CD4-positive, alpha-beta T cell treated with Interleukin-15 for 1 hour (primary cell): ENCODE data around the gene MPZL2.

Source experiments
- DNase-seq: peaks from one replicate; pipeline ENCODE4 v3.0.0-alpha.2; 2020

Gene MPZL2

DNA sequence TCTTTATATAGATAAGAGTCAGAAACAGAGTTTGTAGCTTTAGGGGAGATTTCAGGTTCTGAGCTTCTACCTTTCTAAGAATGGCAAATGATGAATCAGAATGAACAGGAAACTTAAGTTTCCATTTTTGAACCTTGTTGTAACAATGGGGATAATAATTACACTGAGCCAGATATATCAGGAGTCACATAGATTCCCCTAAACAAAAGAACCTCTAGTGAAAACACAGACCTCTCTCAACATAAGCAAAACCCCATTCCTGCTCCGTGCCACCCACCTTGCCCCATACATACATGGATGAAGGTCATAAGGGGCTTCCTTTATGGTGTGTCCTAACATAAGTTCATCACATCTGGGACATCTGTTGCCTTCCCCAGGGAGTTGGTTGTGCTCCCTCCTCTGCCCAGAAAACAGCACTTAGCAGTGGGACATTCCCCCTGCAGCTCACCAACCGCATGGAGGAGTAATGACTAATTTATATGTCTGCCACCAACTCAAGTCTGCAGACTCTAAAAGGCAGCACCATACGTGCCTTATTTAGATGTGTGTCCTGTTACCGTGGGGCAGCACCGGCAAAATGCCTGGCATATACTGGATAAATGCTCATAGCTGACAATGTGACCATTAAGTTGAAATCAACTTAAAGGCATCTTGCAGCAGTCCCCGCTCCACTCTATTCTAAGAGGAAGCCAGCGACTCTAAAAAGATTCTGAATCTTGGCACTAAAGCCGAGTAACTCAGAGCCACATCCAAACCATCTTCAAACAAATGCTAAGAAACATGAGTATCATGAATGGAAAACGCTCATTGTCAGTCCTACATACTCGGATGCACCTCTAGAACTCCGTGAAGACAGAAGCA lies 47.2 kb downstream of the MPZL2 start:
- DNase-seq: no peak

DNA sequence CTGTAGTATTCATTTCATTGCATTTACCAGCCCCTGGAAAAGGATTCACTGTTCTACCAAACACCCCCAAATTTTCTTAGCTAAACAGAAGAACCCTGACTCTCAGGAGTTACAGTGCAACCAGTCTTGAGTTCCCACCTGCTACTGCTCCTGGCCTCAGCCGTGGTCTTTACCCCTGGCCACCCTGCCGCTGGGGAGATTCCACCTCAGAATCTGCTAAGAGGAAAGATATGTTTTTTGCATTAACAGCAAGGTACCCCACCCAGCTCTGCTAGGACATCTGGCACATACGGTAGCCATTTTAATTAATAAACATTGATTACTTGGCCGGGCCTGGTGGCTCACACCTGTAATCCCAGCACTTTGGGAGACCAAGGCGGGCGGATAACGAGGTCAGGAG lies 48.3 kb downstream of the MPZL2 start:
- DNase-seq: no peak

DNA sequence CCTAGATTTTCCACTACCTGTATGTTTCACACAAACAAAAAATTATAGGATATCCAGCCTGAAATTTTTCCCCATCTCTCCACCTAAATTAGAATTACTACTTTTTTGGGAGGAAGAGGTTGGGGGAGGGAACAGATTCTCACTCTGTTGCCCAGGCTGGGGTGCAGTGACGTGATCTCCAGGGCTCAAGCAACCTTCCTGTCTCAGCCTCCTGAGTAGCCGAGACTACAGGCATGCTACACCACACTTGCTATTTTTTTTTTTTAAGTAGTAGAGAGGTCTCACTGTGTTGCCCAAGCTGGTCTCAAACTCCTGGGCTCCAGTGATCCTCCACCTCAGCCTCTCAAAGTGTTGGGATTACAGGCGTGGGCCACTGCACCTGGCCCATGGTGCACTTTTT lies 48.8 kb downstream of the MPZL2 start:
- DNase-seq: no peak

DNA sequence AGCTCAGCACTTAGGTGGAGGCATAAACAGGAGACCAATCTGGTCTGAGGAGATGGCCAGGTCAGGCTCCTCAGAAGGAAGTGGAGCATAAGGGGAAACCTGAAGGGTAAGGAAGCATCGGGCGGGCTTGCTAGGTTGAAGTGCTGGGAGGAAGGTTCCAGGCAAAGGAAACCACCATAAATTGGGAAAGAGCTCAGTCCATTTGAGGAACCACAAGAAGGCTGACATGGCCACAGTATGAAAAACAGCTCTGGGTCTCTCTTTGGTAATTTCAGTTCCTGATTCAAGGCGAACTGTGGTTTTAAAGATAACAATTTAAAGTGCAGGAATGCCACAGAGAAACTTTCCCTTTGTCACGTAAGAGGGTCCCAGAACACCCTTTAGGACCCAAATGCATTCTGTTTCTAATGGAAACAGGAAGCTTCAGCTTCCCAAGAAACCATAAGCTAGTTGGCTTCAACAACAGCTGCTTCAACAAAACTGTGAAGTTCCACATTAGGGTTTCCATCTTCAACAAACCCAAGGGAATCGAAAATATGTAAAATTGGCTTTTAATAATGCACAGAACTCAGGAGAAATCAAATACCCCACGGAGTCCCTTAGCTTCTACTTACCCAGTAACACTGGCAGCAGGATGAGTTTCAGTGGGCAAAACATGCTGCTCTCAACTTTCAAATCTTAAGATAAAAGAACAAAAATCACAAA lies 49.7 kb downstream of the MPZL2 start:
- peak; percentile 44 for DNase-seq

DNA sequence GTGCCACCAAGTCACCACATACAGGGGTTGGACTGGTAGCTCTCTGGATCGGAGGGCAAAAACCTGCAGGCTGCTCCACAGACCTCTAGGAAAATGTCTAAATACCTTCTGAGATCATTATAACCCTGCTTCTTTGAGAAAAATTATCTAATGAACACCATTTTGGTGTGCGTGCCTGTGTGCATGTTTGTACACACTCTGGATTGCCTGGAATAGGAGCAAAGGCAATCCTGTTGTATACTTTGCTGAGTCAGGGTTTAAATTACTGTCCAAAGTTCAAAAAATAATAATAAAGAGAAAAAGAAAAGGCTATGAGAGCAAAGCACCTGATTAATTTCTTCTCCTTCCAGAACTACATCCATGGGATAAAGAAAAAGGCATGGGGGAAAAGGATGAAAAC lies 50.3 kb downstream of the MPZL2 start:
- no peak for DNase-seq

DNA sequence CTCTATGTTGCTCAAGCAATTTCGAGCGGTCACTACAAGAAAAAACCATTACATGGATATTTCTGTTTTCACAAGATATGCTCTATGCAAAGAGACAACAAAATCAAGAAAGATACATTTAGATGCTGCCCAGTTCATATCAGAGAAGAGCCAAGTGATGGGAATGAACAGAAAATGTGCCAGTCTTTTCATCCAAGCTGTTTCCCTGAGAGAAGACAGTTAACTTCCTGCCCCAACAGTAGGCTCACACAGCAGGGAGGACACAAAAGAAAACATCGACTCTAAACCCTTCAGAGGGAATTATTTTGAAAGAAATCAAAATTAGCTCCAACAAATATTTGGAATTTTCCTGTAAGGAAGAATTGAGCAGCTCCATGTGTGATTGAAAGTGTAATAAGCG lies 50.9 kb downstream of the MPZL2 start:
- DNase-seq: no peak

DNA sequence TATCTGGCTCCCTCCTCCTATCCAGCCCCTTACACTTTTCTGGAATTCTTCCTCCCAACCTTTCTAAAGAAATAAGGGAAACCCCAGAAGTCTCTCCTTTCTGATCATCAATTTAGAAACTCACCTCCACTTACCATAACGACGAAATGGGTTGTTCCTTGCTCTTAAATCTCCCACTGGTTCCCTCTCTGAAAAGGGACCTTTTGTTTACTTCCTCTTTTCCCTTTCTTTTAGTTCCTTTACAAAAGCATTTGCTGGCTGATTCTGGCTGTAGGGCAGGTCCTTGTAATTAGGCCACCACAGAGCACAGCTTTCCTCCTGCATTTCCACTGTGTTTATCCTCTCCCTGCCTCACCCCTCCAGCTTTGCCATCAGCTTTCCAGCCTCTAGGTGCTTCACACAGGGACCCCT lies 51.3 kb downstream of the MPZL2 start:
- DNase-seq: no peak

DNA sequence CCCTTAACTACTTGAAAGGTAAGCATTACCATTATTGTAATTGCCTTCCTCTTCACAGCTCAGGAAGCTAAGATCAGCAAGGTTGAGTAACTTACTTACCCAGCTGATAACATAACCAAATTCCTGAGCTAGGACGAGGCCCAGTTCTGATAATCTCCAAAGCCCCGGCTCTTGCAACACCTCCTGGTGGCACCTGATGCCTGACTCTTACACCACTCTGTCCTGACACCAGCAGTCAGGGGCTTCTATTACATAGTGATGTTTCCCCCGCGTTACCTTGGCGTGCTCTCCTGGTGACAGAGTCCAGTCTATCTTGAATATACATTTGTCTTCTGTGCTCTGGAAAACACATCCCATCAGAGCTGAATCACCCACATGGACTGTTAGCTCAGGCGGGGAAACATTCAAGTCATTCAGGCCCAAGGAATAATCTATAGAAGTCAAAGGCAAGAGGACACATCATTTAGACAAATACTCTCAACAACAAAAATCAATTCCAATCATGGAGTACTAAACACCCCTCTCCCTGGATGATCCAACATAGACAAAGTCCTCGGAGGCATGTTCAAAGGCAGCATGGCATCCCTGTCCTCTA lies 51.9 kb downstream of the MPZL2 start:
- no peak for DNase-seq

DNA sequence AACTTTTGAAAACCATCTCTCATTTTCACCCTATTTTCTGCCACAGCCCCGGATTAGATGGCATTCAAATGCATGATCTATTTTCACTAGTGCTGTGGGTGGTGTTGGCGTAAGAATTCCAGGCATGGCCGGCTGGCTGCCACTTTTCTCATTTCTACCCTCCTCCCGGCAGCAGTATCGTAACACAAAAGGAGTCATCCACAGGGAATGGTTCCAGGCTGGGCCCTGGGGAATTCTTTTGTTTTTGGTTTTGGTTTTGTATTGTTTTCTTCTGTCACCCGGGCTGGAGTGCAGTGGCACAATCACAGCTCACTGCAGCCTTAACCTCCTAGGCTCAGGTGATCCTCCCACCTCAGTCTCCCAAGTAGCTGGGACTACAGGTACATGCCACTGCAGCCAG lies 53.1 kb downstream of the MPZL2 start:
- DNase-seq: no peak

DNA sequence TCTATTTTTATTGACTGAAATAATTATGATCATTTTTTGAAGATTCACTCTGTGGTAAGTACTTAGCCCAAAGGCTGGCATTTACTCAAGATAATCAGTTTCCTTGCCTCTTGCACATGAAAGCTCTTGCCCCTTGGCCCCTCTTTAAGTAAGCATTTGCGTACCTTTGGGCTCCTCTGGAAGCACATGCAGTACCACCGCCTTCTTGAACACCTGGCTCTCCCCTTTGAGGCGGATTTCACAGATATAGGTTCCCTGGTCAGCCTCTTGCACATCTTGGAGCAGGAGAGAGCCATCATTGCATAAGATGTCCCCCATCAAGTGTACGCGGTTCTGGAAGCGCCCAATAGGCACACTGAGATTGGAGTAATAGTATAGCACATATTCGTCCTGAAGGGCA lies 53.8 kb downstream of the MPZL2 start:
- no peak for DNase-seq

DNA sequence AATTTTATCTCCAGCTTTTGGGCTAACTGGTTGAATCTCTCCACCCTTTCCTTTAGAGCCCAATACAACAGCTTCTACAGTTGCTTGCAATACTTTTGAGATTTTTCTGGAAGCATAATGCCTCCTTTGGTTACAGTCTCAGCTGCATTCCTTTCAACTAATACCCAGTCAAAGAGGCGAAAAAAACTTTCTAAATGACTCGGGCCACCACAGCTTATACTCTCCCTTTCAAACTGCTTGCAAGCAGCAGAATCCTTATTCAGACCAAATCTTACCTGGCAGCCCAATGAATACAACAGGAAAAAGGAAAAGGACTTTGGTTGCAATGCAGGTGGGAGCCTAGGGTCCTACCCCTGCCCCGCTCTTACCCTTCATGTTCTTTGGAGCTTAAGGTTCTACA lies 55.1 kb downstream of the MPZL2 start:
- DNase-seq: no peak

DNA sequence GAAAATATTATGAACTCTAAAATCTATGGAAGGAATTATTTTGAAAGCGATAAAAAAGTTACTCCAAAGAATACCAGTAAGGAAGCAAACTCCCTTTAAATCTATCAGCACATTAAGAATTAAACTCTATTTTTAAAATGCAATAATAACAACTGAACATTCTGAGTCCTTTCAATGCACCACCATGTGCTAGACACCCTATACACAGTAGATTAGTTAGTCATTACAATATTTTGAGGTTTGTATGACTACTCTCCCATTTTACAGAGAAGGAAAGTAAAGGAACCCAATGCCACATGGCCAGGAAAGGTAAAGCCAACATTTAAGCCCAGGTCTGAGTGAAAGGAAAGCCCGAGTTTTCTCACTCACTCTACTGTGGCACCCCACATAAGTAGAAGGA lies 57.0 kb downstream of the MPZL2 start:
- no peak for DNase-seq

DNA sequence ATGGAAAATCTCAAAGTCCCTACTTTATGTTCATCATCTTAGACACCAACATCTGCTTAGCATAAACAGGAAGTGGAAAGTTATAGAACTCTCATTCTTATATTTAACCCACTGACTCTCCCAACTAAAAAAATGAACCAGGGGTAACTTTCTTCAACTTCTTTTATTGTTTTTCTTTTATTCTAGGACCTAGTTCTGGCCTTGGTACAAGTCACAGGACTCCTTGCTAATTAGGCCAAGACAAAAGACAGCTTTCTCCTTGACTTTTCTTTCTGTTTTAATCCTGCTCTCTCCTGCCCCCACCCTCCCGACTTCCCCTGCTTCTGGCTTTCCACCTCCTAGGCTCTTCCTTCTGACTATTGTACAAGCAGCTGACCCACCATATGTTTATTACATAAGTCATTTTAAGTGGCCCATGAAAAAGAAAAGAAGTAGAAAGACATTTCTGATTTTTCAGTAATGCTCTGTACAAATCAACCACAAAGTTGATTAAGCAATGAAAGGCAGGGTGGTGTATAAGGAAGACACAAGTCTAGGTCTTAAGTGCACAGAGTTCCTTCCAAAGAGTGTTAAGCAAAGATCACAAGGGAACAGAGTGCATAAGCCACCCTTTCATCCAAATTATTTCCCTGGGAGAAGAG lies 57.6 kb downstream of the MPZL2 start:
- no peak for DNase-seq

DNA sequence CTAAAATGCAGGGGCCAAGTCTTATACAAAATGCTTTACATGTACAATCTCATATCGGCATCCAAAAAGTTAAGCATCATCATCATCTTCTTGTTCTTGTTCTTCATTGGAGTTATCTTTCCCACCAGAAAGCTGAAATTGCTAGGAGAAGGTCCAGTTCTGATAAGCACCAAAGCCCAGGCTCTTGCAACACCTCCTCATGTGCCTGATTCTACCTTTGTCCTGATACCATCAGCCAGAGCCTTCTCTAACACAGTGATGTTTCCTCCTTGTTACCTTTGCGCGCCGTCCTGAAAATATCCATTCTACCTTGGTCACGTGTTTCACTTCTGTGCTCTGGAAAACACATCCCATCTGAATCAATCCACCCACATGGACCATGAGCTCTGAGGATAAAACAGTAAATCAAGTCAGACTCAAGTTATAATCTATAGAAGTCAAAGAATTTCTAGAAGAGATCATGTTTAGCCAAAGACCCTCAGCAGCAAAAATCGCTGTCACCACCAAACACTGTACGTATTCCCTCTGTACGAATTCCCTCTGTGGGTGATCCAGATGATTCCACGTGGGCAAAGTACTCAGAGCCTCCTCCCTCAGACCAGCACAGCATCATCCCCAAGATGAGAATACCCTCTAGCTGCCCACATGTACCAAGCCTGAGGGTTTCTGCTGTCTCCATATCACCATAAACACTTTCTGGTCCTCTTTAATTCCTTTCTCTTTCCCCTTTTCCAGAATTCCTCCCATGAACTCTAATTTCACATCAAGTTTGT lies 58.3 kb downstream of the MPZL2 start:
- DNase-seq: no peak
